Smooth muscle cell (in vitro differentiated cells): ENCODE measurements around the gene EBF4. TPM values are rescaled to one million over a fixed set of nuclear protein-coding genes. Genes with fewer than 3 reads are reported as not detected.

Source experiments
- DNase-seq: peaks from one replicate; lab custom pipeline; 2025; ENCODE audit not compliant: unreplicated experiment; lab: John Stamatoyannopoulos, UW
- H2AFZ ChIP-seq: fragments of 200-600 bp; sonication (generic); 2 replicates; pipeline ENCODE4 v1.6.0; 2016; ENCODE audit warnings: antibody characterized with exemption, low read depth, mild to moderate bottlenecking
- H3F3A ChIP-seq: fragments of 200-600 bp; sonication (generic); 2 replicates; pipeline ENCODE4 v1.6.0; 2017; ENCODE audit warnings: antibody characterized with exemption, low read depth
- H3K27ac ChIP-seq: fragments of 200-600 bp; sonication (generic); 2 replicates; pipeline ENCODE4 v1.5.1; 2016; ENCODE audit warnings: low read depth, mild to moderate bottlenecking
- H3K27me3 ChIP-seq: fragments of 200-600 bp; sonication (generic); 2 replicates; pipeline ENCODE4 v1.6.1; 2016; ENCODE audit warnings: low read depth, mild to moderate bottlenecking
- H3K36me3 ChIP-seq: fragments of 200-600 bp; sonication (generic); 2 replicates; pipeline ENCODE4 v1.5.1; 2016; ENCODE audit warnings: low read depth
- H3K4me1 ChIP-seq: fragments of 200-600 bp; sonication (generic); 2 replicates; pipeline ENCODE4 v1.5.1; 2016; ENCODE audit warnings: low read depth
- H3K4me2 ChIP-seq: fragments of 200-600 bp; sonication (generic); 2 replicates; pipeline ENCODE4 v1.6.0; 2016; ENCODE audit warnings: mild to moderate bottlenecking
- H3K4me3 ChIP-seq: fragments of 200-600 bp; sonication (generic); 2 replicates; pipeline ENCODE4 v1.5.1; 2016; ENCODE audit warnings: mild to moderate bottlenecking
- H3K79me2 ChIP-seq: fragments of 200-600 bp; sonication (generic); 2 replicates; pipeline ENCODE4 v1.6.0; 2016; ENCODE audit warnings: low read depth, mild to moderate bottlenecking
- H3K9ac ChIP-seq: fragments of 200-600 bp; sonication (generic); 2 replicates; pipeline ENCODE4 v1.6.0; 2016; ENCODE audit warnings: low read depth
- H3K9me3 ChIP-seq: fragments of 200-600 bp; sonication (generic); replicated peaks from 2 replicates; pipeline ENCODE4 v1.5.1; 2016; ENCODE audit warnings: low read depth
- H4K20me1 ChIP-seq: fragments of 200-600 bp; sonication (generic); 2 replicates; pipeline ENCODE4 v1.6.0; 2016; ENCODE audit warnings: low read depth
- WGBS: methylation state at CpG from one replicate; pipeline ENCODE4 v1.1.7; 2016; ENCODE audit warnings: low lambda C conversion rate; 5-methylcytosine and 5-hydroxymethylcytosine counted together
- polyA plus RNA-seq: library from polyadenylated mRNA; unstranded; fragments of >200 nt; fragmentation: Nextera tagmentation; extraction: Ambion mirVana; gene quantifications from 2 replicates; pipeline ENCODE4 v1.2.1, GENCODE V29; 2016
- total RNA-seq: library from RNA; depleted of rRNA; stranded (reverse); fragments of >200 nt; gene quantifications from 2 replicates; pipeline ENCODE4 v1.2.3, GENCODE V29; 2014
- TF ChIP-seq, protein P1 (sequence below): fragments of 200-600 bp; sonication (generic); IDR thresholded peaks from 2 replicates; pipeline ENCODE4 v1.5.1; 2017; ENCODE audit warnings: borderline replicate concordance, mild to moderate bottlenecking, antibody characterized with exemption; ENCODE audit not compliant: insufficient read depth, poor library complexity, severe bottlenecking

The EBF4 gene
- total and polyA plus RNA-seq, 2 experiments from 2014 or later = 8.2 to 19.0 TPM

DNA sequence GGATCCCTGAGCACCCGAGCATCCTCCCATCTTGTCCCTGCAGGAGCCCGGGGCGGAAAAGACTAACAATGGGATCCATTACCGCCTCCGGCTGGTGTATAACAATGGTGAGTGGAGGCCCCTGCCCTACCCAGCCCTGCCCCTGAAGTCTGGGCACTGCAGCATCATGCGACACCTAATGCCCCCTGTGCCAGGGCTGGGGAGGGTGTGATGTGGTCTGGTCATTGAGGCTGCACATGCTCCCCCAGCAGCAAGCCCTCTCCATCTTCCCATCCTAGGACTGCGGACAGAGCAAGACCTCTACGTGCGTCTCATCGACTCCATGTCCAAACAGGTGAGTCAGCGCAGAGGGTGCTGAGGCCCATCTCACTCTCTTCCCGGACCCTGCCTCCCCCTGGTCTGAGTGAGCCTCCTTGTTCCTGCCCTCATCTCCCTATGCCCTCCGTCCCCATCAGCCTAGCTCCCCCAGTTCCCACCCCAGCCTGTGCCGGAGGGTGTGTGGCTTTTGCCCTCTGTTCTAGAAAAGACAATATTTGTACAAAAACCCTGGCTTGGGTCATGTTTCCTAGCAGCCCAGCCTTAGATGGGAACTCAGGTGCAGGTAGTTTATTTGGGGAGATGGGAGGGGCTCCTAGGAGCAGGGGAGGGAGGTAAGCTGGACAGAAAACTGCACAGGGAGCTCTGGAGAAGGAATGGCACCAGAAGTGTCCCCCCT is 13.5 kb downstream of the EBF4 start:
- Histone ChIP-seq H3K9ac (no peak overlapping the region), H4K20me1 (peaks cover 8% of the 10 kb centered on the region), H2AFZ (no peak overlapping the region), H3K27ac (no peak overlapping the region), H3K27me3 (no peaks in the 10 kb centered on the region), H3K4me1 (peaks cover 14% of the 10 kb centered on the region), H3K9me3 (no peaks in the 10 kb centered on the region), H3K79me2 (no peaks in the 10 kb centered on the region), H3K4me3 (no peak overlapping the region), H3K36me3 (no peaks in the 10 kb centered on the region), H3K4me2 (no peak overlapping the region), H3F3A (no peaks in the 10 kb centered on the region)
- no peak for DNase-seq
- 85% methylated on average over 13 of the region's 14 CpGs for WGBS
- TF ChIP-seq, protein P1, sequence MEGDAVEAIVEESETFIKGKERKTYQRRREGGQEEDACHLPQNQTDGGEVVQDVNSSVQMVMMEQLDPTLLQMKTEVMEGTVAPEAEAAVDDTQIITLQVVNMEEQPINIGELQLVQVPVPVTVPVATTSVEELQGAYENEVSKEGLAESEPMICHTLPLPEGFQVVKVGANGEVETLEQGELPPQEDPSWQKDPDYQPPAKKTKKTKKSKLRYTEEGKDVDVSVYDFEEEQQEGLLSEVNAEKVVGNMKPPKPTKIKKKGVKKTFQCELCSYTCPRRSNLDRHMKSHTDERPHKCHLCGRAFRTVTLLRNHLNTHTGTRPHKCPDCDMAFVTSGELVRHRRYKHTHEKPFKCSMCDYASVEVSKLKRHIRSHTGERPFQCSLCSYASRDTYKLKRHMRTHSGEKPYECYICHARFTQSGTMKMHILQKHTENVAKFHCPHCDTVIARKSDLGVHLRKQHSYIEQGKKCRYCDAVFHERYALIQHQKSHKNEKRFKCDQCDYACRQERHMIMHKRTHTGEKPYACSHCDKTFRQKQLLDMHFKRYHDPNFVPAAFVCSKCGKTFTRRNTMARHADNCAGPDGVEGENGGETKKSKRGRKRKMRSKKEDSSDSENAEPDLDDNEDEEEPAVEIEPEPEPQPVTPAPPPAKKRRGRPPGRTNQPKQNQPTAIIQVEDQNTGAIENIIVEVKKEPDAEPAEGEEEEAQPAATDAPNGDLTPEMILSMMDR = no peak

DNA sequence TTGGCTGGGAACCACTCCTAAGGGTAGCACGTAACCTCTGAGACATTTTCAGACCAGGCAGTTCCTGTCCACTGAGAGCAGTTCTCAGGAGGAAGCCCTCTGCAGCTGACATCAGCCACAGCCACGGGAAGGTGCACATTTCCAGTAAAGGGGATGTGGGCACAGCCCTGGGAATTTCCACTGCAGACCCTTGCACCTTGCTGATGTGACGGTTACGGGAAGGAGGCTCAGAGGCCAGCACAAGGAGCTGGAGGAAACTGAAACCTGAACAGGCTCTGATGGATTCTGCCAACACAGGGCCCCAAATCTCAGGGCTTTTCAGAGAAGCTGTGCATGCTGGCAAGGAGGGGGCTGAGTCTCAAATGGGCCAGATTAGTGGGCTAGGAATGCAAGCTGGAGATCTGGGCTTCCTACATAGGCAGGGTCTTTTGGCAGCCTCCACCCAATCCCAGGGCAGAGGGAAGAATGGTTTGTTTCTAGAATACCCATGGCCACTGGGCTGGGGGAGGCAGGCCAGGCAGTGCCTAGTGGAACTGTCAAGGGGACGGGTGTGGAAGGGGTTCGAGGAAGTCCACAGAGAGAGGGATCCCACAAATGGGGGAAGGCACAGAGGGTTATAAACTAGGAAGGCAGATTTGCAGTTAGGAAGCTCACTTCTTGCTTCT is 14.2 kb downstream of the EBF4 start:
- no peak overlapping the region for H3K9ac ChIP-seq
- H3K9me3 ChIP-seq = no peaks in the 10 kb centered on the region
- 82% methylated on average over 6 of the region's 6 CpGs for whole genome bisulfite sequencing
- H2AFZ ChIP-seq = no peak overlapping the region
- H3K4me3 ChIP-seq = no peak overlapping the region
- H4K20me1 ChIP-seq = peaks cover under 1% of the 10 kb centered on the region
- H3K79me2 ChIP-seq = no peaks in the 10 kb centered on the region
- no peaks in the 10 kb centered on the region for H3K36me3 ChIP-seq
- TF ChIP-seq, protein P1 = no peak
- DNase-seq = no peak
- H3K27me3 ChIP-seq = no peaks in the 10 kb centered on the region
- peaks cover 14% of the 10 kb centered on the region for H3K4me1 ChIP-seq
- H3K4me2 ChIP-seq = no peak overlapping the region
- H3F3A ChIP-seq = no peaks in the 10 kb centered on the region
- no peak overlapping the region for H3K27ac ChIP-seq

DNA sequence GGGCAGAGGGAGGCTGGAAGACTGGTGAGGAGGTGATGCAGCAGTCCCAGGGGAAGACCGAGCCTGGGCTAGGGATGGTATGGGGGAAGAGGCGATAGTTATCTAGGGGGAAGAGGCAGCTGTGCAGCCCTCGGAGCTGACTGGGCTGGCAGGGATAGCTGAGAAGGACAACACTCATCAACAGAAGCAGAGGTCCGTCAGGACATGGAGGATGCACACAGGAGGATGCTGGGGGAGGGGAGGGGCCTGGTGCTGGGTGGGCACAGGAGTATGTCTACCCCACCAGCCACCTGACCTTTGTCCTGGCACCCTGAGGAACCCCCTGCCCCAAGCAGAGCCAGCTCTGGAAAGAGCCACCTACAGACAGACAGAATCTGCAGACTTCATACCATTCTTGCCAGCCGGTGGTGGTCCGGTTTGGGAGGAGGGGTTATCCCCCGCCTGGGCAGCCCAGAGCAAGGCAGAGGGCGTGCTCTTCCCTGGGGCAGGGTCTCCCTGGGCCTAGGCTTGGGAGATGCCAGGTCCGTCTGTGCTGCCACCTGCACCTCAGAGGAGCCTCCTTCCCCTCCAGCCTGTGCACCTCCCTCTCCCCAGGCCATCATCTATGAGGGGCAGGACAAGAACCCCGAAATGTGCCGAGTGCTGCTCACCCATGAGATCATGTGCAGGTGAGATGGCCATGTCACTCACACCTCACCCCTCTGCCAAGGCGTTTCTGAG is 14.9 kb downstream of the EBF4 start:
- Histone ChIP-seq H3K4me2 (no peak overlapping the region), H3K9ac (no peak overlapping the region), H3K36me3 (no peaks in the 10 kb centered on the region), H3K79me2 (no peaks in the 10 kb centered on the region), H3K27ac (no peak overlapping the region), H3K27me3 (no peaks in the 10 kb centered on the region), H4K20me1 (no peaks in the 10 kb centered on the region), H3K4me1 (peaks cover 14% of the 10 kb centered on the region), H2AFZ (no peak overlapping the region), H3F3A (no peaks in the 10 kb centered on the region), H3K9me3 (no peaks in the 10 kb centered on the region), H3K4me3 (no peak overlapping the region)
- WGBS = 79% methylated on average over 12 of the region's 12 CpGs
- TF ChIP-seq, protein P1 = no peak
- no peak for DNase-seq
